GM21515 (cell line): ENCODE data around the gene GHSR.

Source experiments
- ATAC-seq: cut with Tn5 transposase; IDR thresholded peaks from one replicate; pipeline ENCODE4 v1.9.1; 2021; ENCODE audit not compliant: unreplicated experiment

GHSR gene, protein sequence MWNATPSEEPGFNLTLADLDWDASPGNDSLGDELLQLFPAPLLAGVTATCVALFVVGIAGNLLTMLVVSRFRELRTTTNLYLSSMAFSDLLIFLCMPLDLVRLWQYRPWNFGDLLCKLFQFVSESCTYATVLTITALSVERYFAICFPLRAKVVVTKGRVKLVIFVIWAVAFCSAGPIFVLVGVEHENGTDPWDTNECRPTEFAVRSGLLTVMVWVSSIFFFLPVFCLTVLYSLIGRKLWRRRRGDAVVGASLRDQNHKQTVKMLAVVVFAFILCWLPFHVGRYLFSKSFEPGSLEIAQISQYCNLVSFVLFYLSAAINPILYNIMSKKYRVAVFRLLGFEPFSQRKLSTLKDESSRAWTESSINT

DNA sequence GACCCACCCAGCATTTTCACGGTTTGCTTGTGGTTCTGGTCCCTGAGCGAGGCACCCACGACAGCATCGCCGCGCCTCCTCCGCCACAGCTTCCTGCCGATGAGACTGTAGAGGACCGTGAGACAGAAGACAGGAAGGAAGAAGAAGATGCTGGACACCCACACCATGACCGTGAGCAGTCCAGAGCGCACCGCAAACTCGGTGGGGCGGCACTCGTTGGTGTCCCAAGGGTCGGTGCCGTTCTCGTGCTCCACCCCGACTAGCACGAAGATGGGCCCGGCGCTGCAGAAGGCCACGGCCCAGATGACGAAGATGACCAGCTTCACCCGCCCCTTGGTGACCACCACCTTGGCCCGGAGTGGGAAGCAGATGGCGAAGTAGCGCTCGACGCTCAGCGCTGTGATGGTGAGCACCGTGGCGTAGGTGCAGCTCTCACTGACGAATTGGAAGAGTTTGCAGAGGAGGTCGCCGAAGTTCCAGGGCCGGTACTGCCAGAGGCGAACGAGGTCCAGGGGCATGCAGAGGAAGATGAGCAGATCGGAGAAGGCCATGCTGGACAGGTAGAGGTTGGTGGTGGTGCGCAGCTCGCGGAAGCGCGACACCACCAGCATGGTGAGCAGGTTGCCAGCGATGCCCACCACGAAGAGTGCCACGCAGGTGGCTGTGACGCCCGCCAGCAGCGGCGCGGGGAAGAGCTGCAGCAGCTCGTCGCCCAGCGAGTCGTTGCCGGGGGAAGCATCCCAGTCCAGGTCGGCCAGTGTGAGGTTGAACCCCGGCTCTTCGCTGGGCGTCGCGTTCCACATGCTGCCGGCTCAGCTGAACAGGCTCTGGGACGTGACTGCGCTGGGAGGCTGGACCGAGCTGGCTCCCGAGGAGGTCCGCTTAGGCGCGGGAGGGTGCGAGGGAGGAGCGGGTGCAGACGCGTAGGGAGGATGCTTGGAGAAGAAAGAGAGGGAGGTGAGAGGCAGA lies at the start of gene GHSR:
GHSR (minus strand) TSS at position 846 of the 969 bp plus-strand sequence; CDS start at position 803, 43 bp downstream.
- no peak for ATAC-seq

DNA sequence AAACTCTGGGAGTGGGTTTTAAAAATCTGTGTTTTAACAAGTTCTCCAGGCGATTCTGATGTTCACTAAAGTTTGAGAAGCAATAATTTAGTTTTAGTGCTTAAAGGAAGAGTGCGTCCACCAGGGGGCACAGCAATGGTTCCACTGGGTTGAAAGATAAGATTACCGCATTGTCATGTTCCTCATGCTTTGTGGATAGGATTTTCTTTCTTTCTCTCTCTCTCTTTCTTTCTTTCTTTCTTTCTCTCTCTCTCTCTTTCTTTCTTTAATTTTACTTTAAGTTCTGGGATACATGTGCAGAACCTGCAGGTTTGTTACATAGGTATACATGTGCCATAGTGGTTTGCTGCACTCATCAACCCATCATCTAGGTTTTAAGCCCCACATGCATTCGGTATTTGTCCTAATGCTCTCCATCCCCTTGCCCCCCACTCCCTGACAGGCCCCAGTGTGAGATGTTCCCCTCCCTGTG lies 42.0 kb upstream of the GHSR start:
- peak; percentile 81 for ATAC-seq

DNA sequence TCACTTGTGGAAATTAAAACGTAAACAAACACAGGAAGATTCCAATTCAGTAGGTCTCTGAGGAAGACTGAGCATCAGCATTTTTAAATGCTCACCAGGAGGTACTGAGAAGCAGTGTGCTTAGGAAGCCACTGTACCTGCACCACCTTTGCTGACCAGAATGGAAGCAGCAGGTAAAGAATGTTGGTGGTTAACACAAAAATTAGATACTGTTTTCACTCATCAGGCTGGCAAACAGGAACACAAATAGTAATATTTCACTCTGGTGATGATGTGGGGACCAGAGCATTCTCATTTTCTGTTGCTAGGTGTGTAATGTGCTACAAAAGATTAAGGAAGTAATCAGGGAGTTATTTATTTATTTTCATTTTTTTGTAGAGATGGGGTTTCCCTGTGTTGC lies 29.9 kb upstream of the GHSR start:
- no peak for ATAC-seq

DNA sequence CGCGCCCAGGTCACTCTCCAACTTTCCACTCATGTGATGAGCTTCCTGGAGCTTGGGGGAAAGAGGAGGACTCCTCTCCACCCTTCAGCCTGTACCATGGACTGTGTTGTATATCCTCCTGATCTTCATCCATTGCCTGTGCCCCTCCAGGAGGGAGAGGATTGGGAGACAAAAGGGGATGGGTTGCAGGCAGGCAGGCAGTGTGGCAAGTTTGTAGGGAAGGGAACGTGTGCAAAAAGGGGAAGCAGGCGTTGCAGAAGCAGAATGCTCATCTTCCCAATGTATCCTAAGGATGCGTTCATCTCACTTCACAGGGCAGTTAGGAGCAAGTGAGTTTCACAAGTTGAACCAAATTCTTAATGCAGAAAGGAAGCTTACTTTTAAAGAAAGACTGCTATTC lies 28.1 kb upstream of the GHSR start:
- ATAC-seq: no peak

DNA sequence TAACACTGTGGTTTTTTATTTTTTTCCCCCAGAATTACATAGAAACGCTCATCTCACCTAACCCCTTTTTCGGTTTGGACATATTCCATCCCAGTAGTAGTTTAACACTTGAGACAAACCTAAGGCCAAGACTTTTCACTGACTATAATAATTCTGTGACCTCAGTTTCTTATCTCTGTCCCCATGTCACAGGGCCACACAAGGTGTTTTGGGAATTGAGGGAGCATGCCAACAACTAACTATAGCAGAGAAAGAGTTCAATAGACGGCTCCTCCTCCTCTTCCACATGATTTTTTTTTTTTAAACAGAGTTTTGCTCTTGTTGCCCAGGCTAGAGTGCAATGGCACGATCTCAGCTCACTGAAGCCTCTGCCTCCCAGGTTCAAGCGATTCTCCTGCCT lies 27.4 kb upstream of the GHSR start:
- ATAC-seq: no peak

DNA sequence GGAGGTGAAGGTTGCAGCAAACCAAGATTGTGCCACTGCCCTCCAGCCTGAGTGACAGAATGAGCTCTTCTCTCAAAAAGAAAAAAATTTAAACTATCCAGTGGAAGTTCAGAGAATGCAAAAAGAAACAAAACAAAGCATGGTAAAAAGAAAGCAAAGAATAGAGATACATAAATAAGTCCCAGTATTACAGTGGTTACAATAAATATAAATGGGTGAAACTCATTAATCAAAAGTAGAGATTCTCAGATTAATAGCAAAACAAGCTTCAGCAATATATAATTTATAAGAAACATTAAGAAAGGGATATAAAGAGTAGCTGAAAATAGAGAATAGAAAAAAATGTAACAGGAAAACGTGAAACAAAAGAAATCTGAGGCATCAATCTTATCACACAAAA lies 23.6 kb upstream of the GHSR start:
- ATAC-seq: no peak

DNA sequence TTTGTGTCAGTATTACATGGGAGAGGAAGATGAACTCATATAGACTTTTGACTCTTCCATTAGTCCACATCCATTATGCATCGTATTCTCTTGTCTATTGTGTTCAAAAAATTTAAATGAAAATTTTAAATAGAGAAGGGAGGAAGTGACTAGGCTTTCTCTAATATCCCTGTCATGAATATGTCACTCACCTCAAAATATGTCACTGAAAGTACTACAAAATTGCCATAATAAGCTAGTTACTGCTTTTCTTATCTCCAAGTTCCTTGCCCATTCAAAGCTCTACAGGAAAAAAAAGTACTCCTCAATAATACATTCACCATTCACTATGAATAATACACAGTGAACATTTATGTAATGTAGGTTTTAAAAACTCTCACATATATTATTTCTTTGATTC lies 22.3 kb upstream of the GHSR start:
- no peak for ATAC-seq

DNA sequence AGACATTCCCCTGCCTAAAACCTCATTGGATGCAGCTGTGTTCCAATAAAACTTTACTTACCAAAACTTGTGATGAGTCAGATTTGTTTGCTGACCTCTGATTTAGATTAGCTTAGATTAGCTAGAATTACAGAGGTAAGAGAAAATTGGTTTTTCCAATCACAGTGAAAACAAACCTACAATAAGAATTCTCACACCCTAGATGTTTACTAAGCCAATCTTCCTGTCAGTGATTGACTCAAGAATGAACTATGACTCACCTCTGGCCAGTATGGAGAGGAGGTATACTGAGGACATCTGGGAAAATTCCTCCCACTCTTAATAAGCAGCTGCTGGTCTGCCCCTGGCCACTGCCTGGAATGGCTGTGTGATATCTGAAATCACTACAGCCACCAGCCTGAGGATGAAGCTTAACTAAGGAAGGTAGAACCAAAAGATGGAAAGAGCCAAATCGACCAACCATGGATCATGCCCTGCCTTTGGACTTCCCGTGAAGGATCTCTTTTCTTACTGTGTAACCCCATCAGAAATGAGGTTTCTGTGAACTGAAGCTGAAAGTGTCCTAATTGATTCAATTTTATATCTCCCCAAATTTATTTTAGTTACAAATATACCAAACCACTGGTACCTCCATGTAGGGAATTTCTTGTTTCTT lies 19.0 kb upstream of the GHSR start:
- no peak for ATAC-seq

DNA sequence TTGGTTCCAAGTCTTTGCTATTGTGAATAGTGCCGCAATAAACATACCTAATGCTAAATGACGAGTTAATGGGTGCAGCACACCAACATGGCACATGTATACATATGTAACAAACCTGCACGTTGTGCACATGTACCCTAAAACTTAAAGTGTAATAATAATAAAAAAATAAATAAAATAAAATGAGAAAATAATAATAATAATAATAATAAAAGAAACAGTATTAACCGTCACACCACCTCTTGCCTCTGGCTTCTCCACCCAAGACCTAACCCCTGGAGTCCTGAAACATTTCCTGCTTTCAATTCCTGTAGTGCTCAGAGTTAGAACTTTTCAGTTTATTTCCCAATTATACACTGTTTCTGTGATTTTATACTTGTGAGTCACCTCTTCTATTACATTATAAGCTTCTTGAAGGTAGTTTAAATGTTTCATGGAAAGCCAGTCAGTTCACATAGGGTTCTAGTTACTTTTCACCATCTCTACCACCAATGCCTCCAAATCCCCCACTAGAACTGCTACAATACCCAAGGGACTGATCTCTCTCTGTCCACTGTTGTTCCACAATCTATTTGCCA lies 18.4 kb upstream of the GHSR start:
- ATAC-seq: no peak

DNA sequence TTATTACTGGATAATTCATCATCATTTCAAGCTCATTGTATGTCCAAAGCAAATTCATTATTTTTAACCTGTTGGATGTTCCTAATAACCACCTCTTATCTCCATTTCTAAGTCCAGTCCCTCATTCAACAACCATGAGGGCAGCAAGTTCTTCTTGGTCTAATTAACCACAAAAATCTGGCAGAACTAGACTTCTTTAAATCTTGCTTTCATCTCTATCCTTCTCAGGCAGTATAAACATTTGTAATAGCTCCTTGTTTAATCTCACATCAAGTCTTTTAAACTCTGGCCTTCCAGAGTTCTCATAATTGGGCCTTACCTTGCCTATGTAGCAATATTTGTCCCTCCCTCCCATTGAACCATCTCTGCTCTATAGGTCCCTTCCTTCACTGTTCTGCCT lies 17.0 kb upstream of the GHSR start:
- no peak for ATAC-seq

DNA sequence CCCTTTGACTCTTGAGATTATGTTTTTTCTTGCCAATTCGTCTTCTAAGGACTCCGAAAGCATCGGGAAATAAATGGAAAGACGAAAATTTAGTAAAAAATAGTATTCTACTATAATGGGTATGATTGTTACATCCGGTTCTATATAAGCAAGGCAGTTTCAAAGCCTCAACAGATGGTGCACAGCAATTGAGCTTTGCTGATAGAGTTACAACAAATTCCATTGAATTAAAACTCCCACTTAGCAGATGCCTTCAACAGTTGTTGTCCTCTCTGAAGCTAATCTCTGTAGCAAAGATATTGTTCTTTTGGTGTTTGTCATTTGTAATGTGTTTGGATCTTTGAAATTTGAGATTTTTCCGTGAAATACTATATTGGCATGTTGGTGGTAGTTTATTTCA lies 16.1 kb upstream of the GHSR start:
- ATAC-seq: no peak

DNA sequence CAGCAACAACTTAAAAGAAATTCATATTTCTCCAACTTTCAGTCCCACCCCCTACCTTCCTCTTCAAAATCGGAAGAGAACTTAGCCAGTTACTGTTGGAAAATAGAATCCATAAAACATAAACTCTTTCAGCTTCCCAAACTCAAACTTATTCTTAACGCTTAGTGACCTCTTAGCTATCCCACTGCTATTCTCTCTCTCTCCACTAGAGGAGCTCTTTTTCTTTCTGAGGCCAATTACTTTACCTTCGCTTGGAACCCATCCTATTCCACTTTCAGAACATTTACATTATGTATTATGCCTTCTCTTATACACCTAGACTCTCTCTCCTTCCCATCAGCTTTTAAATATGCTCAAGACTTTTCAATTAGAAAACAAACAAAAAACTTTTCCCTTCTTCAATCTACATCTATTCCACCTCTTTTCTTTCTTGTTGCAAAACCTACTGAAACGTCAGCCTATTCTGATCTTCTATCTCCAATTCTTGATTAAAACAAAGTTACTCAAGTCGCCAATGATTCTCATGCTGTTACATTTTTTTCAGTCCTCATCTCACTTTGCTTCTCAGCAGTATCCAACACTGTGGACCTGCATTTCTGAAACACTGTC lies 13.4 kb upstream of the GHSR start:
- ATAC-seq: peak; percentile 64

DNA sequence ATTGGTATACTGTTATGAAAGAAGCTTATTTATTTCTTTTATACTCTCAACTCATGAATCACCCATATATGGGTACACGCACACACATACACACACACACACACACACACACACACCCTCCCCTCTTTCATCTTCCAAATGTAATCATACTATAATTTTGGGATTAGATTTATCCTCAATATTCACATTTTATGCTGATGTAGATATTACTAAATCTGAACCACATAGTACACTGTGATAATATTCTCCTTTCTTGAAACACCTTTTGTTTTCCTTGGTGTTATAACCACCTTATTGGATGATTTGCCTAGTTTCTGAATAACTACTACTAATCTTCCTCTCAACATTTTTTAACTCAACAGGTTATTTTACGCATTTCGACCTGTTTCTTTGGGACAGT lies 8.1 kb upstream of the GHSR start:
- ATAC-seq: no peak

DNA sequence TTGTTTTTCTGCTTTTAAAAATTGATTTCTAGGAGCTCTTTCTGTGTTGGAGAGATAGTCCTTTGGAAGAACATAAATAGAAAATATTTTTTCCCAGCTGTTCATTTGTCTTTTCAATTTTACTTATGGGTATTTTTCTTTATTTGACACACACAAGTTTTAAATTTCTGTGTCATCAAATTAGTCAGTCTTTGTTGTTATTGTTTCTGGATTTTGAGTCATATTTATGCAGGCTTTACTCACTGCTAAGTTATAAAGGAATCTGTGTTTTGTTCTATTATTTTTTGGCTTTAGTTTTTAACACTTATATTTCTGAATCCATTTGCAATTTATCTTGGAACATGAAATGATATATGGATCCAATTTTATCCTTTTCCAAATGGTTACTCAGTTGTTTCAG lies 5.9 kb upstream of the GHSR start:
- no peak for ATAC-seq

DNA sequence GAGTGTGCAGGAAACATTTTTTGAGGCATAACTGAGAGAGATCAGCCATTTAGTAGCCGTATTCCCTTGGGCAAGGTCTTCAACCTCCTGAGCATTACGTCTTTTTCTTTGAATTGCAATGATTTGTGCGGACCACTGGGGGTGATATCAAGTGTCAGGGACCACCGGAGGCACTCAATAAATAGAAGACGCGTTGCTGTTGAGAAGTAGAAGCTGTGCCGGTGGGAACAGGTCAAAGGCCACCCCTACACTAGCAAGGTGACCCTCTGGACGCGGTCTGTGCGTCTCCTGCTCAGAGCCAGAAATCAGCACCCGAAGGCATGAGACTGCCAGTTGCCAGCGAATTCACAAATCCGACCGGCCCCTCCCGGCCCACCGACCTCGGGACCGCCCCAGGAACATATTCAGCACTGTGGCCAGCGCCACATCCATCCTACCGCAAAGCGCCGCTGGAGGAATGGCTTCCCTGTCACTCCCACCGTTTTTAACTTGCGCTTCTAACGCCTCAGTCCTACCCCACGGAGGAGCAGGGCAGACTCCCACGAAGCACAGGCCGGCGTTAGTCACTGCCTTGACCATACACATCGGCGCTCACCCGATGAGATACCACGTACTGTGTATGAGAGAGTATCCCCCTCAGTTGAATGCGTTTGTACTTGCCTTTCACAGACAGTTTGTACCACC lies 1.4 kb upstream of the GHSR start:
- ATAC-seq: no peak

DNA sequence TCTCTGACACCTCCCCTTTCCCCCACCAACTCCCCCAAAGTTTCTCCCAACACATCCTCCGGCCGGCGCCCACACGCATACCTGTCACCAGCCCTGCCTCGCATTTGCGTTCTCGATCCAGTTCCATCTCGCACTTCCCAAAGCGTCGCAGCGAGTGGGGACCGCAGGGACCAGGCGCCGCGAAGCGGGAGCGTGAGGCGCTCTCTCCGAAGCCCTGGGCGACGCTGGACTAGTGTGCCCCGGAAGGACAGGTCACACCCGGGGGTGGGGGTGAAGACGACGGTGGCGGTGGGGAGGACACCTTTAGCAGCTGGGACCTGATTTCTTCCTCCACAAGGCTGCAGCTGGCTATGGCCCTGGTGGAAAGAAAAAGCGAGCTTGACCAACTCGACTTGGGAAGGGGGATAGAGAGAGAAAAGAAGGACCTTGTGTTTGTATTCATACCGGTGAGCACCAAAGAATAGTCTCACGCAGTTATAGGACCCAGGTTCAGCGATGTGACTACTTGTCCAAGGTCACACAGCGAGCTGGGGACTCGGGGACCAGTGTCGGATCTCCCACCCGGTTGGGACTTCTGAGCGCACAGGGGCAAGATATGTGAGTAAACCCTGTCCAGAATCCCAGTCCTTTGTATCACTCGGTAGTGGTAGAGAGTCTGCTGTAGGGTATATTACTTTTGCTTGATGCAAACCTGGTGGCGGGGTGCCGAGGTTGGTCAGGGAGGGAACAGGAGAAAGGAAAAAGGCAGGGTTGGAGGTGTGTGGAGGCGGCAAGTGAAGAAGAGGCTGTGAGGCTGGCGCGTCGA lies 607 bp upstream of the GHSR start:
- ATAC-seq: no peak

DNA sequence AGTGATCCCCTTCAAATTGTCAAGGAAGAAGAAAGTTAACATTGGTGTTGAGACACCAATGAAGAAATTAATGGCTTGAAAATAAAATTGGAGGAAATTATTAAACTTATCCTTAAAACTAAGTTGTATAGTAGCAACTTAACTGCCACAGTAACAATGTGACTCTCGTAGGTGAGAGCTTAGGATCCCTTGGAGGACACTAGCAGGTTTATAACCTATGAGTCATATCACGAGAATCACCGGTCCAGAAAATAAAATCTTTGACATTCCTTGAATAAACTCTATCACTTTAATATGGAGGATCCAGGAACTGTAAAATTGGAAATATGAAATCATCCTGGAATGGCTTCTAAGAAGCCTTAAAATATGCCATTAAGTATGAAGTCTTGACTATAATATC lies 2.1 kb downstream of the GHSR start:
- no peak for ATAC-seq

DNA sequence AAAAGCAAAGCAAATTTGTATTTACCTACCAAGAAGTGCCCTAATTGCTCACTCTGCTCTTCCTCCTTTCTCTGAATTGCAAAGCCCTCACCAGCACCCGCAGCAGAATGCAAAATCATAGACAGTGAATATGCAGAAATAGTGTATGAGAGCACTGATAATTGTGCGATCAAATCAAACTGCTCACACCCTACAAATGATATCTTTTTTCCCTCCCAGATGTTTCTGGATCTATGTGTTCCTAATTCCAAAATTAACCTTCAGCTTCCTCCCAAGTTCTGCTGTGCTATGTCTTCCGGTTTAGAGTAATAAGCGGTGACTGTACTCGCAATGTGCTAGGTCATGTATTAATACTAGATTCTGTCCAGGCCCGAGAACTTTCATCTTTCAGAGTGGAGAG lies 3.4 kb downstream of the GHSR start:
- ATAC-seq: no peak

DNA sequence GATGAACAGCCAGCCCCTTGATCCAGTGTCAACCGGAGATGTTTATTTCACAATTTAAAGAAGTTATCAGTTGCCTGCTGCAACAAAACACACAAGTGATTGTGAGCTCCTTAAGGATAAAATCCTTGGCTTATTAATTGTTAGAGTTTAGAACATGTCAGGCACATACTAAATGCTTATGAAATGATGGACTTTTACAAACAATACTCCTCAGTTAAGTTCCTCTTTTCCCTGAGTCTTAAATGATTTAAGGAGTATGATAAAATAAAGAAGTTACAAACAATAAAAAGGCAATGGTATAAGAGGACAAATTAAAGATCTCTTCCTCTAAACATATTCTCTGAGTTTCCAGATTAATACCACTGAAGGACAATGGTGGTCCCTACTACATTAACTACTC lies 5.7 kb downstream of the GHSR start:
- no peak for ATAC-seq
